Breast epithelium (tissue), 3 donors: Measurements from ENCODE around the gene ARSD.

Source experiments
- CTCF ChIP-seq, 3 donors: fragments of 450-650 bp; IDR thresholded peaks; one replicate each; pipeline ENCODE4 v1.5.1; 2016 to 2017; ENCODE audit warnings: antibody characterized with exemption in 3 of 3, mild to moderate bottlenecking in 3 of 3, moderate library complexity in 3 of 3
- POLR2A ChIP-seq: fragments of 450-650 bp; IDR thresholded peaks from one replicate; pipeline ENCODE4 v1.6.1; 2016; ENCODE audit warnings: antibody characterized with exemption, mild to moderate bottlenecking, moderate library complexity
- POLR2AphosphoS5 ChIP-seq, 3 donors: sonication (generic); formaldehyde crosslinking; IDR thresholded peaks; one replicate each; pipeline ENCODE4 v1.6.1; 2017; ENCODE audit warnings: antibody characterized with exemption in 3 of 3

- no peak for TF ChIP-seq POLR2A
- no peak for TF ChIP-seq CTCF (IDR thresholded peaks at IDR 0.05)
- no peak for TF ChIP-seq POLR2AphosphoS5 (IDR thresholded peaks at IDR 0.05)
Observed at GRCh38 chrX:2879670-2880069, 49.5 kb downstream of the ARSD start.
